Chondrocyte (in vitro differentiated cells): ENCODE data around the gene CYP27C1. TPM values are rescaled to one million over a fixed set of nuclear protein-coding genes. Genes with fewer than 3 reads are reported as not detected.

Experiments
- DNase-seq: peaks from one replicate; pipeline ENCODE4 v3.0.0; 2021; ENCODE audit warnings: mixed read lengths, low spot score
- H3K27ac Mint-ChIP-seq: one replicate; pipeline ENCODE4 v1.8.0; 2021; ENCODE audit warnings: mild to moderate bottlenecking, moderate library complexity, mixed read lengths; ENCODE audit not compliant: unreplicated experiment
- H3K27me3 Mint-ChIP-seq: 2 replicates; pipeline ENCODE4 v1.8.0; 2021; ENCODE audit warnings: low read depth, mixed read lengths
- H3K36me3 Mint-ChIP-seq: 2 replicates; pipeline ENCODE4 v1.8.0; 2021; ENCODE audit warnings: low read depth, mixed read lengths
- H3K4me1 Mint-ChIP-seq: 2 replicates; pipeline ENCODE4 v1.8.0; 2021; ENCODE audit warnings: low read depth, mild to moderate bottlenecking, mixed read lengths
- H3K4me3 Mint-ChIP-seq: one replicate; pipeline ENCODE4 v1.8.0; 2021; ENCODE audit warnings: mild to moderate bottlenecking, moderate library complexity, mixed read lengths; ENCODE audit not compliant: unreplicated experiment
- H3K9me3 Mint-ChIP-seq: 2 replicates; pipeline ENCODE4 v1.8.0; 2021; ENCODE audit warnings: low read depth, mixed read lengths
- total RNA-seq: library from RNA; stranded (reverse); gene quantifications from 3 replicates; pipeline ENCODE4 v1.2.1, GENCODE V29; 2021
- TF ChIP-seq, protein P1 (sequence below): fragments of 200-600 bp; sonication (generic); IDR thresholded peaks from 2 replicates; pipeline ENCODE4 v1.5.0; 2021; ENCODE audit warnings: antibody characterized with exemption, mild to moderate bottlenecking, moderate library complexity

CYP27C1 gene
- total RNA-seq, 1 donor from 2014 or later: 11.7 TPM

DNA sequence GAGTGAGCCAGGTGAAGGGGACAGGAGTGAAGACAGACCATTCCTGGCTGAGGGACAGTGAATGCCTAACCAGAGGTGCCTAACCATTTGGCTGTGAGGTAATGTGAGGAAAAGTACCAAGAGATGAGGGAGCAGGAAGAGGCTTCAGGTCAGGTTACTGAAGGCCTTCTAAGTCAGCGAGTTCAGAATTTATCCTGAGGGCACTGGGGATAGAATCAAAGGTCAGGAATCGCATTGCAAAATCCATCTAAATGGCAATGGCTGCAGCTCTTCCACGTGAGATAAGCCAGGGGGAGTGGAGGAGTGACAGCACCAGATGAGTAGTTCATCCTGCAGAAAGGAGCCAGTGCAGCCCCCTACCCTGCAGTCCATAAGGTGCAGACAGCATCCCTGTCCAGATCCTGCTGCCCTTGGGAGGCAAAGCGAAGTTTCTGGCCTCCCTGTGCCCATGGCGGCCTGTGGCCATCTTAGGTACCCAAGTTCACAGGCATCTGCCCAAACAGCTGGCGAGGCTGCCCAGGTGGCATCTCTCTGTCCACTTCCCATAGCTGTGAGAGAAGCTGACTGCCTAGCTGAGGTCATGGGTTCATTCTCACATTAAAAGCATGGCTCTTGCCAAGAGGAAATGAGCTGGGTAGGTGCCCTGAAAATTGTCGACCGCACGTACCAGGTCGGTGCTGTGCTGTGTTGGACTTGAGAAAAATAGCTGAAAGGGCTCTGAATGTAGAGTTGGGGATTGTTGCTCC, 49.5 kb downstream of the CYP27C1 start:
- TF ChIP-seq, protein P1, sequence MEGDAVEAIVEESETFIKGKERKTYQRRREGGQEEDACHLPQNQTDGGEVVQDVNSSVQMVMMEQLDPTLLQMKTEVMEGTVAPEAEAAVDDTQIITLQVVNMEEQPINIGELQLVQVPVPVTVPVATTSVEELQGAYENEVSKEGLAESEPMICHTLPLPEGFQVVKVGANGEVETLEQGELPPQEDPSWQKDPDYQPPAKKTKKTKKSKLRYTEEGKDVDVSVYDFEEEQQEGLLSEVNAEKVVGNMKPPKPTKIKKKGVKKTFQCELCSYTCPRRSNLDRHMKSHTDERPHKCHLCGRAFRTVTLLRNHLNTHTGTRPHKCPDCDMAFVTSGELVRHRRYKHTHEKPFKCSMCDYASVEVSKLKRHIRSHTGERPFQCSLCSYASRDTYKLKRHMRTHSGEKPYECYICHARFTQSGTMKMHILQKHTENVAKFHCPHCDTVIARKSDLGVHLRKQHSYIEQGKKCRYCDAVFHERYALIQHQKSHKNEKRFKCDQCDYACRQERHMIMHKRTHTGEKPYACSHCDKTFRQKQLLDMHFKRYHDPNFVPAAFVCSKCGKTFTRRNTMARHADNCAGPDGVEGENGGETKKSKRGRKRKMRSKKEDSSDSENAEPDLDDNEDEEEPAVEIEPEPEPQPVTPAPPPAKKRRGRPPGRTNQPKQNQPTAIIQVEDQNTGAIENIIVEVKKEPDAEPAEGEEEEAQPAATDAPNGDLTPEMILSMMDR: no peak
- no peak for DNase-seq
- no peak overlapping the region for H3K4me3 Mint-ChIP-seq
- H3K4me1 Mint-ChIP-seq: peaks cover 38% of the 10 kb centered on the region
- no peaks in the 10 kb centered on the region for H3K36me3 Mint-ChIP-seq
- H3K9me3 Mint-ChIP-seq: no peaks in the 10 kb centered on the region
- no peaks in the 10 kb centered on the region for H3K27me3 Mint-ChIP-seq
- H3K27ac Mint-ChIP-seq: no peak overlapping the region

GRCh38 chr2:127170021-127170420, 50.1 kb downstream of the CYP27C1 start:
- Mint-ChIP-seq H3K4me3 (no peak overlapping the region), H3K27ac (no peak overlapping the region), H3K27me3 (no peaks in the 10 kb centered on the region), H3K4me1 (peaks cover 36% of the 10 kb centered on the region), H3K9me3 (no peaks in the 10 kb centered on the region), H3K36me3 (no peaks in the 10 kb centered on the region)
- DNase-seq: no peak
- TF ChIP-seq, protein P1: no peak

DNA sequence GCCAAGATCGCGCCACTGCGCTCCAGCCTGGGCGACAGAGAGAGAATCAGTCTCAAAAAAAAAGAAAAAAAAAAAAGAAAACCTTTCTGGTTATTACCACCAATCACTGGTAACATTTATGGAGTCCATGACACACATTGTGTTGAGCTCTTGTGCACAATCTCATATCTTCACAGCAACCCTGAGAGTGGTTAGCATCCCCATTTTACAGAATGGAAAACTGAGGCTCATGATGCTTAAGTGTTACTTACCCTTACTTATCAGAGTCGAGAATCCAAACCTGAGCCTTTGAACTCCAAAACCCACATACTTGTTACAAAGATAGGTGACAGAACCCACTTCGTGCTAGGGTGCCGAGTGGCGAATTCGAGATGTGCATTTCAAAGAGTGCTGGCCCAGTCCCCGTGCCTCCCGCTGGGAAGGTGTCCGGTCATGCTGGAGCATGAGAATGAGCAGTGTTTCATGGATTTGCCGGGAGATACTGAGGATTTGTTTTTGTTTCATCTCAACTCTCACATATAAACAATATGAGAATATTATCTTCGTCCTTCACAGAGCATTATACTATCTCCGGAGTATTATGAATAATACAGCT, 50.9 kb downstream of the CYP27C1 start:
- TF ChIP-seq, protein P1: no peak
- Mint-ChIP-seq H3K27me3 (no peaks in the 10 kb centered on the region), H3K36me3 (no peaks in the 10 kb centered on the region), H3K4me1 (peaks cover 31% of the 10 kb centered on the region), H3K9me3 (no peaks in the 10 kb centered on the region), H3K4me3 (no peak overlapping the region), H3K27ac (no peak overlapping the region)
- DNase-seq: no peak

DNA sequence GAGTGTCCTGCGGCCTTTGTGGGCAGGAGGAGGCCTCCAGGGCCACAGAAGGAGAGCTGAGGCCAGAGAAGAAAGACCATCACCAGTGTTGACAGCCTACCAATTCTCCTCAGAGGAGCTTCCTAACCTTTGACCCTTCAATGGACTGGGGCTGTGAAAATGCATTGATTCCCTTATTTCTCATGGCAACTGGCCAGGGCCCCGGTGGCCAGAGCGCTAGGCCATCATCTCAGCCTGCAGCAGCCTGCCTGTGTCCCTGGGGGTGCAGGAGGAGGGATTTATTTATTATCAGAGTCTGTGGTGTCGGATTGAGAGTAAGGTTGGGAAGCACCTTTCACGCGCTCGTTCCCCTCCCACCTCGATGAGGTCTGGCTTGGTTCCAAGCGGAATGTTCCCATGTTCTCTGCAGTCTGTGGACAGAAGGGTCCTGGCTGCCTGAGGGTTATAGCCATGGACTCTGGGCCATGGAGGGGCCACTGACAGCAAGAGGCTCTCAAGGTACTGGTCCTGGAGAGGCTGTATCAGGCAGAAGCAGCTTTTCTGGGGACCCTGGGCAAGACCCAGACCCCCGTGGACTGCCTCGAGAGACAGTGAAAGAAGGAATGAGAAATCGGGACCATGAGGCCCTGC, 53.8 kb downstream of the CYP27C1 start:
- H3K4me1 Mint-ChIP-seq: peaks cover 22% of the 10 kb centered on the region
- H3K9me3 Mint-ChIP-seq: no peaks in the 10 kb centered on the region
- H3K36me3 Mint-ChIP-seq: no peaks in the 10 kb centered on the region
- TF ChIP-seq, protein P1: no peak
- no peak overlapping the region for H3K27ac Mint-ChIP-seq
- no peak for DNase-seq
- no peak overlapping the region for H3K4me3 Mint-ChIP-seq
- H3K27me3 Mint-ChIP-seq: no peaks in the 10 kb centered on the region

DNA sequence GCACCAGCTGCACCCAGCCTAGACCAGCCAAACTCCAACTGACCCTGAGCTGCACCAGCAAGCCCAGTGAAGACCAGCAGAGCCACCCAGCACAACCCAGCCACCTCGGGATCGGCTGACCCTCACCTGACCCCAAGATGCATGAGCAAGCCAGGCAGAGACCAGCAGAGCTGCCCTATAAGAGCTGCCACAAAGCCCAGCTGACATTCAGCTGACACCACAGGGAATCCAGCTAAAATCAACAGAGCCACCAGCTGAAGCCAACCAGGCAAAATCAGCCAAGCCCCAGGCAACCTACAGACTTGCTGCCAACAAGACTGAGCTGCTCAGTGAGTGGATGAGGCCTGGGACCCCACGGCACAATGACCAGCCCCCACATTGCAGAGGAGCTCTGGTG, 54.6 kb downstream of the CYP27C1 start:
- peak overlapping the region; percentile 45 for H3K27ac Mint-ChIP-seq
- no peaks in the 10 kb centered on the region for H3K36me3 Mint-ChIP-seq
- H3K4me1 Mint-ChIP-seq: peaks cover 26% of the 10 kb centered on the region
- no peak overlapping the region for H3K4me3 Mint-ChIP-seq
- no peak for DNase-seq
- no peaks in the 10 kb centered on the region for H3K27me3 Mint-ChIP-seq
- H3K9me3 Mint-ChIP-seq: no peaks in the 10 kb centered on the region
- TF ChIP-seq, protein P1: no peak
